ENCODE results near the gene CACNA1H.

Gene CACNA1H

DNA sequence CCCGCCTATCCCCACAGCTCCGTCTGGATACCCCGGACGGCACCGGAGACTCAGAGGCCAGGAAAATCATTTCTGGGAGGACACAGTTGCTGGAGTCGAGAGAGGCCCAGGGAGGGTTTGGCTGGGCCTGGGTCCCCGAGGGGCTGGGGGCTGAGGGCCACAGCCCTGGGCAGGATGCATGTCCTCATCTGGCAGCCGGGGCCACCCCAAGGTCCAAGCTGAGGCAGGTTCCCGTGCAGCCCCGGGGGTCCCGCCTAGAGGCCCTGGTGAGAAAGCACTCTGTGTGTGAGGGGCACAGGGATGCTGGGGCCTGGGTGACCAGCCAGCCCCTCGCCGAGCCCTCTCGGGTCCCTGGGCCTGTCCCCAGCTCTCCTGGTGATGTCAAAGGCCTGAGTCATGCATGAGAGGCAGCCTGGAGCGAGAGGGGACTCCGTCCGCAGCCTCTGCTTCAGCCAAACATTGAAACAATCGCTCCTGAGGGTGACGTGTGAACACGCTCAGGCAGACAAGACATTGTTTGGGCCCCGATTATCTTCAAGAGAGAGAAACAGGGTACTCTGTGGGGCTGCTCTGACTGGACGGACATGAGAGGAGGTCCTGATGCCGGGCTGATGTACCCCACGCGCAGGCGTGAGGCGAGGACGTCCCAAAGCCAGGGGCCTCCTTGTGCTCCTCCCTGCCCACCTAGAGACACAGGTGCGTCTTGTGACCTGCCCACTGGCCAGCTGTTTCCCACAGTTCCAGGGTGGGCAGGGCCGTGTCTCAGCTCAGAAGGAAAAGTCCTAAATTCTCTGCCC, 31.1 kb upstream of the CACNA1H start:
- no peak for DNase-seq (ENCODE audit: low read depth)
- TF ChIP-seq, protein P1, sequence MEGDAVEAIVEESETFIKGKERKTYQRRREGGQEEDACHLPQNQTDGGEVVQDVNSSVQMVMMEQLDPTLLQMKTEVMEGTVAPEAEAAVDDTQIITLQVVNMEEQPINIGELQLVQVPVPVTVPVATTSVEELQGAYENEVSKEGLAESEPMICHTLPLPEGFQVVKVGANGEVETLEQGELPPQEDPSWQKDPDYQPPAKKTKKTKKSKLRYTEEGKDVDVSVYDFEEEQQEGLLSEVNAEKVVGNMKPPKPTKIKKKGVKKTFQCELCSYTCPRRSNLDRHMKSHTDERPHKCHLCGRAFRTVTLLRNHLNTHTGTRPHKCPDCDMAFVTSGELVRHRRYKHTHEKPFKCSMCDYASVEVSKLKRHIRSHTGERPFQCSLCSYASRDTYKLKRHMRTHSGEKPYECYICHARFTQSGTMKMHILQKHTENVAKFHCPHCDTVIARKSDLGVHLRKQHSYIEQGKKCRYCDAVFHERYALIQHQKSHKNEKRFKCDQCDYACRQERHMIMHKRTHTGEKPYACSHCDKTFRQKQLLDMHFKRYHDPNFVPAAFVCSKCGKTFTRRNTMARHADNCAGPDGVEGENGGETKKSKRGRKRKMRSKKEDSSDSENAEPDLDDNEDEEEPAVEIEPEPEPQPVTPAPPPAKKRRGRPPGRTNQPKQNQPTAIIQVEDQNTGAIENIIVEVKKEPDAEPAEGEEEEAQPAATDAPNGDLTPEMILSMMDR (IDR thresholded peaks at IDR 0.05; ENCODE audit: low read length, missing control alignments): no peak
- H3K4me3 ChIP-seq (replicated peaks; ENCODE audit: low read depth, low read length): no peak overlapping the region

GRCh38 chr16:1122398-1122765, 30.5 kb upstream of the CACNA1H start:
- TF ChIP-seq, protein P1 (IDR thresholded peaks at IDR 0.05; ENCODE audit: low read length, missing control alignments): no peak
- DNase-seq (ENCODE audit: low read depth): no peak
- no peak overlapping the region for H3K4me3 ChIP-seq (replicated peaks; ENCODE audit: low read depth, low read length)

DNA sequence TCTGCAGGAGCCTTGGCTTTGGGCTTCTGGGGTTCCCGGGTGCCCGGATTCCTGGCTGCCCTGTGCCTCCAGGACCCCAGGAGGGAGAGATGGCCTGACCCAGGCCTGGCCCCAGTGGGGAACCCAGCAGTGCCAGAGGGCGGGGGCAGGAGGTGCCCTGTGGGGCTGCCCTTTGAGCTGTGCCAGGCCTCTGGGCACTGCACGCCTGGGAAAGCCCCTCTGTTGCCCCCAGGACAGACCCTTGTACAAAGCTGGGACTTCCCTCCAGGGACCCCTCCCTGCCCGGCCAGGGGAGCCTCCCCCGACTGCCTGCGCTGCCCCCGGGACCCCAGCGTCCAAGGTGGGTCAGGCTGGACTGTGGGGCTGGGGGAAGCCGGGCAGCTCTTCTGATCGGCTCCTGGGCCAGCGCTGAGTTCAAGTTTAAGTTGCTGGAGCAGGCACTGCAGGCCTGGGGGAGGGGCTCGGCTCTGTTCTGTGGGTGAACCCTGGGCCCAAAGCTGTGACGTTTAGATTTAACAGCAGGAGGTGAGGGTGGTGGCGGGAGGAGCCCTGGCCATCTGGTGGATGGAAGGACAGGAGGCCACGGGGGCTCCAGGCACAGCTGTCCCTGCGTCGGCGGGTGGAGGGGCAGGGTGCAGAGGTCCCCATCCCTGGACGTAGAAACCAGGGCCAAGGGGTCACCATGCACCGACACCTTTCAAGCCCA, 29.2 kb upstream of the CACNA1H start:
- no peak for DNase-seq (ENCODE audit: low read depth)

DNA sequence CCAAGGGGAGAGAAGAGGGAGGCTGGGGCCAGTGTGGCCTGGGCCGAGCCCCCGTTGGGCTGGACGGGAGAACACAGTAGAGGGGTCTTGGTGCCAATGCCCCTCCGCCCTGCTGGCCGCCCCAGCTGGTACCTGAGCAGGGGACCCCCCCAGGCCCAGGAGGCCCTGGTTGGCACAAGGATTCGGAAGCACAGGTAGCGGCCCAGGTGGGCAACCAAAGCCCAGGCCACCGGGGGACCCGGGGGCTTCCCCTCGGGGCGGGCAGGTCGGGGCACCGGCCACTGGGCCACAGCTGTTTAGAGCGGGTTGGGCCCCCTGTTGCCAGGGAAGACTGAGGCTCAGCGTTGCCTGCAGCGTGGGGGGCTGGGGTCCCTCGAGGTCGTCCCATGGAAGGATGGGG, 28.6 kb upstream of the CACNA1H start:
- no peak for DNase-seq (ENCODE audit: low read depth)
- H3K4me3 ChIP-seq (replicated peaks; ENCODE audit: low read depth, low read length): no peak overlapping the region
- TF ChIP-seq, protein P1 (IDR thresholded peaks at IDR 0.05; ENCODE audit: low read length, missing control alignments): no peak

More for the DNA sequence above, 29.2 kb upstream of the CACNA1H start:
- TF ChIP-seq, protein P1 (IDR thresholded peaks at IDR 0.05; ENCODE audit: low read length, missing control alignments): no peak
- H3K4me3 ChIP-seq (replicated peaks; ENCODE audit: low read depth, low read length): no peak overlapping the region

- H3K4me3 ChIP-seq (replicated peaks; ENCODE audit: low read depth, low read length): no peak overlapping the region
- TF ChIP-seq, protein P1 (IDR thresholded peaks at IDR 0.05; ENCODE audit: low read length, missing control alignments): no peak
- DNase-seq (ENCODE audit: low read depth): no peak
These were observed 28.1 kb upstream of the CACNA1H start for GRCh38 chr16:1124795-1125194.

- TF ChIP-seq, protein P1 (IDR thresholded peaks at IDR 0.05; ENCODE audit: low read length, missing control alignments): no peak
- no peak overlapping the region for H3K4me3 ChIP-seq (replicated peaks; ENCODE audit: low read depth, low read length)
- peak; percentile 26 for DNase-seq (ENCODE audit: low read depth)
These were observed 27.4 kb upstream of the CACNA1H start for GRCh38 chr16:1125471-1125870.
